ENCODE data around the gene RNF215. TPM values are rescaled to one million over a fixed set of nuclear protein-coding genes. Genes with fewer than 3 reads are reported as not detected.

RNF215 gene
- total and polyA plus RNA-seq, 2 of the 13 experiments (the other 11 are each of a cell fraction or from before 2014, with no cell fraction given) = 5.3 to 6.1 TPM

GRCh38 chr22:30423301-30423958, 36.2 kb upstream of the RNF215 start (continued):
- TF ChIP-seq ZBTB4 (CRISPR knock-in tag; IDR thresholded peaks at IDR 0.05; ENCODE audit: borderline replicate concordance) = 0 out of 2 replicates have a peak, but pooled peaks have one; percentile 12
- no peak for TF ChIP-seq MBD4 (IDR thresholded peaks at IDR 0.05; ENCODE audit: borderline replicate concordance, low read length)
- no peak for TF ChIP-seq SNRNP70 (IDR thresholded peaks at IDR 0.05; ENCODE audit: low read depth, low read length)
- TF ChIP-seq, protein P1, sequence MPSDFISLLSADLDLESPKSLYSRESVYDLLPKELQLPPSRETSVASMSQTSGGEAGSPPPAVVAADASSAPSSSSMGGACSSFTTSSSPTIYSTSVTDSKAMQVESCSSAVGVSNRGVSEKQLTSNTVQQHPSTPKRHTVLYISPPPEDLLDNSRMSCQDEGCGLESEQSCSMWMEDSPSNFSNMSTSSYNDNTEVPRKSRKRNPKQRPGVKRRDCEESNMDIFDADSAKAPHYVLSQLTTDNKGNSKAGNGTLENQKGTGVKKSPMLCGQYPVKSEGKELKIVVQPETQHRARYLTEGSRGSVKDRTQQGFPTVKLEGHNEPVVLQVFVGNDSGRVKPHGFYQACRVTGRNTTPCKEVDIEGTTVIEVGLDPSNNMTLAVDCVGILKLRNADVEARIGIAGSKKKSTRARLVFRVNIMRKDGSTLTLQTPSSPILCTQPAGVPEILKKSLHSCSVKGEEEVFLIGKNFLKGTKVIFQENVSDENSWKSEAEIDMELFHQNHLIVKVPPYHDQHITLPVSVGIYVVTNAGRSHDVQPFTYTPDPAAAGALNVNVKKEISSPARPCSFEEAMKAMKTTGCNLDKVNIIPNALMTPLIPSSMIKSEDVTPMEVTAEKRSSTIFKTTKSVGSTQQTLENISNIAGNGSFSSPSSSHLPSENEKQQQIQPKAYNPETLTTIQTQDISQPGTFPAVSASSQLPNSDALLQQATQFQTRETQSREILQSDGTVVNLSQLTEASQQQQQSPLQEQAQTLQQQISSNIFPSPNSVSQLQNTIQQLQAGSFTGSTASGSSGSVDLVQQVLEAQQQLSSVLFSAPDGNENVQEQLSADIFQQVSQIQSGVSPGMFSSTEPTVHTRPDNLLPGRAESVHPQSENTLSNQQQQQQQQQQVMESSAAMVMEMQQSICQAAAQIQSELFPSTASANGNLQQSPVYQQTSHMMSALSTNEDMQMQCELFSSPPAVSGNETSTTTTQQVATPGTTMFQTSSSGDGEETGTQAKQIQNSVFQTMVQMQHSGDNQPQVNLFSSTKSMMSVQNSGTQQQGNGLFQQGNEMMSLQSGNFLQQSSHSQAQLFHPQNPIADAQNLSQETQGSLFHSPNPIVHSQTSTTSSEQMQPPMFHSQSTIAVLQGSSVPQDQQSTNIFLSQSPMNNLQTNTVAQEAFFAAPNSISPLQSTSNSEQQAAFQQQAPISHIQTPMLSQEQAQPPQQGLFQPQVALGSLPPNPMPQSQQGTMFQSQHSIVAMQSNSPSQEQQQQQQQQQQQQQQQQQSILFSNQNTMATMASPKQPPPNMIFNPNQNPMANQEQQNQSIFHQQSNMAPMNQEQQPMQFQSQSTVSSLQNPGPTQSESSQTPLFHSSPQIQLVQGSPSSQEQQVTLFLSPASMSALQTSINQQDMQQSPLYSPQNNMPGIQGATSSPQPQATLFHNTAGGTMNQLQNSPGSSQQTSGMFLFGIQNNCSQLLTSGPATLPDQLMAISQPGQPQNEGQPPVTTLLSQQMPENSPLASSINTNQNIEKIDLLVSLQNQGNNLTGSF (CRISPR knock-in tag; IDR thresholded peaks at IDR 0.05) = peak; percentile 89
- peak; percentile 74; the same call in 1 of the 2 replicates for TF ChIP-seq KDM5B (CRISPR knock-in tag; IDR thresholded peaks at IDR 0.05; ENCODE audit: borderline replicate concordance)
- no peak for TF ChIP-seq ZNF124 (CRISPR knock-in tag; IDR thresholded peaks at IDR 0.05)
- no peak for TF ChIP-seq ZNF841 (CRISPR knock-in tag; IDR thresholded peaks at IDR 0.05; ENCODE audit: borderline replicate concordance)
- no peak for TF ChIP-seq PRPF4 (IDR thresholded peaks at IDR 0.05; ENCODE audit: low read depth, low read length, poor library complexity, severe bottlenecking)
- TF ChIP-seq FOXK1 (CRISPR knock-in tag; IDR thresholded peaks at IDR 0.05; ENCODE audit: borderline replicate concordance, low read depth) = no peak
- no peak for TF ChIP-seq THAP11 (CRISPR knock-in tag; IDR thresholded peaks at IDR 0.05)
- TF ChIP-seq, protein P2, sequence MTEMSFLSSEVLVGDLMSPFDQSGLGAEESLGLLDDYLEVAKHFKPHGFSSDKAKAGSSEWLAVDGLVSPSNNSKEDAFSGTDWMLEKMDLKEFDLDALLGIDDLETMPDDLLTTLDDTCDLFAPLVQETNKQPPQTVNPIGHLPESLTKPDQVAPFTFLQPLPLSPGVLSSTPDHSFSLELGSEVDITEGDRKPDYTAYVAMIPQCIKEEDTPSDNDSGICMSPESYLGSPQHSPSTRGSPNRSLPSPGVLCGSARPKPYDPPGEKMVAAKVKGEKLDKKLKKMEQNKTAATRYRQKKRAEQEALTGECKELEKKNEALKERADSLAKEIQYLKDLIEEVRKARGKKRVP (CRISPR knock-in tag; IDR thresholded peaks at IDR 0.05) = no peak
- TF ChIP-seq FOXP1 (IDR thresholded peaks at IDR 0.05) = no peak
- no peak for TF ChIP-seq FOXP1 (CRISPR knock-in tag; IDR thresholded peaks at IDR 0.05)
- TF ChIP-seq ZSCAN5A (CRISPR knock-in tag; IDR thresholded peaks at IDR 0.05; ENCODE audit: borderline replicate concordance) = 0 out of 2 replicates have a peak, but pooled peaks have one; percentile 36
- TF ChIP-seq, protein P3, sequence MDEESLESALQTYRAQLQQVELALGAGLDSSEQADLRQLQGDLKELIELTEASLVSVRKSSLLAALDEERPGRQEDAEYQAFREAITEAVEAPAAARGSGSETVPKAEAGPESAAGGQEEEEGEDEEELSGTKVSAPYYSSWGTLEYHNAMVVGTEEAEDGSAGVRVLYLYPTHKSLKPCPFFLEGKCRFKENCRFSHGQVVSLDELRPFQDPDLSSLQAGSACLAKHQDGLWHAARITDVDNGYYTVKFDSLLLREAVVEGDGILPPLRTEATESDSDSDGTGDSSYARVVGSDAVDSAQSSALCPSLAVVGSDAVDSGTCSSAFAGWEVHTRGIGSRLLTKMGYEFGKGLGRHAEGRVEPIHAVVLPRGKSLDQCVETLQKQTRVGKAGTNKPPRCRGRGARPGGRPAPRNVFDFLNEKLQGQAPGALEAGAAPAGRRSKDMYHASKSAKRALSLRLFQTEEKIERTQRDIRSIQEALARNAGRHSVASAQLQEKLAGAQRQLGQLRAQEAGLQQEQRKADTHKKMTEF (CRISPR knock-in tag; IDR thresholded peaks at IDR 0.05) = no peak
- no peak for TF ChIP-seq KAT2B (IDR thresholded peaks at IDR 0.05; ENCODE audit: borderline replicate concordance, low read depth, low read length)
- no peak for TF ChIP-seq HNRNPH1 (optimal IDR thresholded peaks at IDR 0.05; ENCODE audit: low read depth, low read length)
